ENCODE measurements around the gene PELI1. TPM values are rescaled to one million over a fixed set of nuclear protein-coding genes. Genes with fewer than 3 reads are reported as not detected.
"Not testable (repeated sequence)": the region's sequence is repeated elsewhere in the genome, so short reads cannot be mapped to it uniquely, and the experiment has no call there.

PELI1 gene
- total and polyA plus RNA-seq, 2 of the 8 experiments (the other 6 are each of a cell fraction or from before 2014, with no cell fraction given) = 21.8 to 57.1 TPM

- TF ChIP-seq RAD21 (IDR thresholded peaks at IDR 0.05 in 1 of 2, conservative IDR thresholded peaks at IDR 0.05 in 1 of 2; ENCODE audit: low read depth in 2 of 2, low read length in 2 of 2) (no peak), GABPA (IDR thresholded peaks at IDR 0.05; ENCODE audit: borderline replicate concordance, insufficient read depth, low read length) (no peak), KDM4A (IDR thresholded peaks at IDR 0.05; ENCODE audit: low read depth, low read length, severe bottlenecking) (no peak)
Measured at GRCh38 chr2:64101141-64101591, 43.1 kb downstream of the PELI1 start (continued).

GRCh38 chr2:64100584-64100983 lies 43.6 kb downstream of the PELI1 start:
- not testable (repeated sequence) for H2BK15ac ChIP-seq (ENCODE audit: low read length); H3K9ac ChIP-seq (replicated peaks in 1 of 4; ENCODE audit: extremely low read depth in 1 of 4, low read depth in 3 of 4, low read length in 3 of 4); H4K91ac ChIP-seq (replicated peaks; ENCODE audit: insufficient read length, low read length); H3K4me2 ChIP-seq (ENCODE audit: insufficient read depth in 1 of 2, low read depth in 2 of 2, low read length in 2 of 2); H3K9me3 ChIP-seq (ENCODE audit: insufficient read depth in 2 of 2, low read depth in 1 of 2, low read length in 1 of 2); H3K14ac ChIP-seq (ENCODE audit: insufficient read length); H3K79me1 ChIP-seq (ENCODE audit: low read depth, low read length); H2AK5ac ChIP-seq (ENCODE audit: low read depth, low read length); DNase-seq (ENCODE audit: low read depth in 1 of 2, low spot score in 2 of 2); H3K4me1 ChIP-seq (replicated peaks in 1 of 4; ENCODE audit: control insufficient read depth in 3 of 4, insufficient read depth in 4 of 4, low read length in 3 of 4); H2BK120ac ChIP-seq (replicated peaks; ENCODE audit: low read depth, low read length); H3K4ac ChIP-seq (replicated peaks; ENCODE audit: insufficient read length, low read depth, low read length); H3K79me2 ChIP-seq (ENCODE audit: control insufficient read depth in 1 of 2, insufficient read depth in 2 of 2, low read length in 2 of 2); H4K8ac ChIP-seq (ENCODE audit: extremely low read depth, insufficient read depth, low read length); H4K5ac ChIP-seq (ENCODE audit: insufficient read length, low read depth, low read length); H3K4me3 ChIP-seq (ENCODE audit: extremely low read depth in 1 of 4, insufficient read depth in 2 of 4, low read depth in 3 of 4, low read length in 4 of 4); H3K56ac ChIP-seq (replicated peaks; ENCODE audit: insufficient read length, low read depth, low read length); H3K18ac ChIP-seq (ENCODE audit: extremely low read depth, low read length); H2BK5ac ChIP-seq (ENCODE audit: low read depth, low read length); H3K27ac ChIP-seq (ENCODE audit: low read depth, low read length); H2AFZ ChIP-seq (ENCODE audit: low read length); H3K23ac ChIP-seq (ENCODE audit: insufficient read length); H2BK12ac ChIP-seq (ENCODE audit: low read depth, low read length); H4K20me1 ChIP-seq (replicated peaks in 1 of 2; ENCODE audit: control insufficient read depth in 1 of 2, insufficient read depth in 2 of 2, low read length in 2 of 2); FAIRE-seq; H3K23me2 ChIP-seq (ENCODE audit: low read depth, low read length); H3K27me3 ChIP-seq (replicated peaks in 1 of 4; ENCODE audit: control insufficient read depth in 3 of 4, extremely low read depth in 1 of 4, insufficient read depth in 3 of 4, low read length in 3 of 4); H2BK20ac ChIP-seq (ENCODE audit: low read length)
- 95% methylated on average over 8 of the region's 8 CpGs; no CpG with 5 or more reads in 1 of the 2 experiments for WGBS, 2 experiments (ENCODE audit: extremely low coverage in 1 of 2, insufficient coverage in 1 of 2, insufficient read length in 1 of 2, insufficient replicate concordance in 2 of 2, low coverage in 1 of 2, low lambda C conversion rate in 2 of 2, missing lambda C conversion rate in 1 of 2)
- CTCF ChIA-PET (ENCODE audit: partially characterized antibody) = interaction anchor here (0.8 to 1.0 kb wide), 2 partner anchors 36 to 228 kb away, joined by 3 read pairs; no protein-coding TSS in a partner anchor
- POLR2A ChIA-PET (ENCODE audit: partially characterized antibody) = interaction anchor here (2.0 kb wide), 1 partner anchor 11 kb away, joined by 6 read pairs; no protein-coding TSS in a partner anchor
- H3K36me3 ChIP-seq (ENCODE audit: control insufficient read depth in 2 of 4, insufficient read depth in 4 of 4, low read length in 3 of 4) = peaks cover 3 to 66% (median 30%) of the 10 kb centered on the region in 4 experiments; a peak in 6 of 8 replicates
